Neural crest cell (in vitro differentiated cells): ENCODE measurements around the gene KCNE1. TPM values are rescaled to one million over a fixed set of nuclear protein-coding genes. Genes with fewer than 3 reads are reported as not detected.
A peak's percentile ranks its signal among the peaks of the same experiment; 100 is the strongest.

Experiments
- DNase-seq: peaks from one replicate; pipeline ENCODE4 v3.0.0; 2021; ENCODE audit warnings: low read depth, mixed read lengths, low spot score
- H3K27ac Mint-ChIP-seq: one replicate; pipeline ENCODE4 v1.8.0; 2021; ENCODE audit warnings: mild to moderate bottlenecking, mixed read lengths; ENCODE audit not compliant: unreplicated experiment
- H3K27me3 Mint-ChIP-seq: 2 replicates; pipeline ENCODE4 v1.8.0; 2021; ENCODE audit warnings: low read depth, mild to moderate bottlenecking, mixed read lengths
- H3K36me3 Mint-ChIP-seq: 2 replicates; pipeline ENCODE4 v1.8.0; 2021; ENCODE audit warnings: low read depth, mild to moderate bottlenecking, mixed read lengths
- H3K4me1 Mint-ChIP-seq: 2 replicates; pipeline ENCODE4 v1.8.0; 2021; ENCODE audit warnings: mixed read lengths
- H3K4me3 Mint-ChIP-seq: one replicate; pipeline ENCODE4 v1.8.0; 2021; ENCODE audit warnings: mild to moderate bottlenecking, mixed read lengths
- H3K9me3 Mint-ChIP-seq: 2 replicates; pipeline ENCODE4 v1.8.0; 2021; ENCODE audit warnings: mixed read lengths
- CTCF ChIP-seq: fragments of 200-600 bp; sonication (generic); conservative IDR thresholded peaks from 2 replicates; pipeline ENCODE4 v1.5.0; 2021; ENCODE audit warnings: antibody characterized with exemption, mild to moderate bottlenecking
- total RNA-seq: library from RNA; stranded (reverse); gene quantifications from 2 replicates; pipeline ENCODE4 v1.2.1, GENCODE V29; 2021

KCNE1 gene
- total RNA-seq, 1 donor from 2014 or later: 0.68 TPM

- Mint-ChIP-seq H3K9me3 (no peaks in the 10 kb centered on the region), H3K27ac (peak overlapping the region; percentile 81), H3K4me3 (peak overlapping the region; percentile 75), H3K36me3 (no peaks in the 10 kb centered on the region), H3K27me3 (peaks cover 15% of the 10 kb centered on the region), H3K4me1 (peaks cover 49% of the 10 kb centered on the region)
- TF ChIP-seq CTCF: no peak
- DNase-seq: peak; percentile 18
Measured at GRCh38 chr21:34526618-34527290, 14.7 kb upstream of the KCNE1 start.

DNA sequence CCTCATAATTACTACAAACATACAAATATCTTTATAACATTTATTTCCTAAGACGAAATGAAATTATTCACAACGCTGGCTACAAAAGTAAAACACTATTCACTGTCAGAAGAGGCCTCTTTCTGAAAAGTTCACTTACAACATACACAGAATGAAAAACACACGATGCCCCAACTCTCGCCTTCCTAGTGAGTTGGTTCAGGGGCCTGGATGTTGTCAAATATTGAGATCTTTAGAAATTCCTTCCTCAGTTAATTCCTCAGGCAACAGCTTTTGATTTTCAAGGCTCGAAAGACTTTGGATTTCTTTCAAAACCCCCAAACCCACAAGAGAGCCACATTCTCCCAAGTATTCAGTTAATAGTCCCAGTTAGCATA lies 14.2 kb upstream of the KCNE1 start:
- Mint-ChIP-seq H3K4me1 (peaks cover 44% of the 10 kb centered on the region), H3K36me3 (no peaks in the 10 kb centered on the region), H3K27me3 (peaks cover 15% of the 10 kb centered on the region), H3K9me3 (no peaks in the 10 kb centered on the region), H3K27ac (peak overlapping the region; percentile 81), H3K4me3 (peak overlapping the region; percentile 75)
- no peak for DNase-seq
- TF ChIP-seq CTCF: no peak

GRCh38 chr21:34524646-34525601 lies 12.9 kb upstream of the KCNE1 start:
- no peaks in the 10 kb centered on the region for H3K9me3 Mint-ChIP-seq
- DNase-seq: no peak
- TF ChIP-seq CTCF: no peak
- H3K4me1 Mint-ChIP-seq: peaks cover 48% of the 10 kb centered on the region
- no peak overlapping the region for H3K4me3 Mint-ChIP-seq
- peaks cover 5% of the 10 kb centered on the region for H3K36me3 Mint-ChIP-seq
- H3K27me3 Mint-ChIP-seq: peaks cover 14% of the 10 kb centered on the region
- H3K27ac Mint-ChIP-seq: peak overlapping the region; percentile 28

- H3K36me3 Mint-ChIP-seq: peaks cover 11% of the 10 kb centered on the region
- no peak for DNase-seq
- peaks cover 13% of the 10 kb centered on the region for H3K27me3 Mint-ChIP-seq
- H3K4me3 Mint-ChIP-seq: no peak overlapping the region
- no peak overlapping the region for H3K27ac Mint-ChIP-seq
- no peak for TF ChIP-seq CTCF
- H3K9me3 Mint-ChIP-seq: no peaks in the 10 kb centered on the region
- H3K4me1 Mint-ChIP-seq: peaks cover 49% of the 10 kb centered on the region
Measured at GRCh38 chr21:34523019-34523555, 11.1 kb upstream of the KCNE1 start.

- H3K27me3 Mint-ChIP-seq: peaks cover 13% of the 10 kb centered on the region
- H3K4me1 Mint-ChIP-seq: peaks cover 49% of the 10 kb centered on the region
- H3K9me3 Mint-ChIP-seq: no peaks in the 10 kb centered on the region
- no peak overlapping the region for H3K27ac Mint-ChIP-seq
- no peak for TF ChIP-seq CTCF
- no peak for DNase-seq
- peaks cover 17% of the 10 kb centered on the region for H3K36me3 Mint-ChIP-seq
- H3K4me3 Mint-ChIP-seq: peak overlapping the region; percentile 32
Measured at GRCh38 chr21:34522284-34522683, 10.3 kb upstream of the KCNE1 start.
